Measurements from ENCODE around the gene SUDS3.
"Not testable (repeated sequence)": the region's sequence is repeated elsewhere in the genome, so short reads cannot be mapped to it uniquely, and the experiment has no call there.

The SUDS3 gene

GRCh38 chr12:118376089-118377020 lies at the start of gene SUDS3:
SUDS3 (plus strand) TSS chr12:118376555; CDS start chr12:118376692, 137 bp downstream.
- DNase-seq (ENCODE audit: low spot score): peak; percentile 92

- DNase-seq (ENCODE audit: low spot score): no peak
These were observed 49.4 kb upstream of the SUDS3 start for GRCh38 chr12:118326991-118327390.

- DNase-seq (ENCODE audit: low spot score): no peak
These were observed 49.0 kb upstream of the SUDS3 start for GRCh38 chr12:118327391-118327790.

GRCh38 chr12:118328486-118329330 lies 47.6 kb upstream of the SUDS3 start:
- no peak for DNase-seq (ENCODE audit: low spot score)

- peak; percentile 48 for DNase-seq (ENCODE audit: low spot score)
These were observed 45.8 kb upstream of the SUDS3 start for GRCh38 chr12:118330421-118331018.

- no peak for DNase-seq (ENCODE audit: low spot score)
These were observed 43.8 kb upstream of the SUDS3 start for GRCh38 chr12:118332511-118332910.

- no peak for DNase-seq (ENCODE audit: low spot score)
These were observed 42.1 kb upstream of the SUDS3 start for GRCh38 chr12:118334241-118334640.

- DNase-seq (ENCODE audit: low spot score): no peak
These were observed 41.3 kb upstream of the SUDS3 start for GRCh38 chr12:118334939-118335567.

- DNase-seq (ENCODE audit: low spot score): no peak
These were observed 40.2 kb upstream of the SUDS3 start for GRCh38 chr12:118336123-118336522.

GRCh38 chr12:118337194-118337838 lies 39.0 kb upstream of the SUDS3 start:
- peak; percentile 14 for DNase-seq (ENCODE audit: low spot score)

GRCh38 chr12:118342090-118342489 lies 34.3 kb upstream of the SUDS3 start:
- no peak for DNase-seq (ENCODE audit: low spot score)

GRCh38 chr12:118344829-118345228 lies 31.5 kb upstream of the SUDS3 start:
- no peak for DNase-seq (ENCODE audit: low spot score)

GRCh38 chr12:118345355-118345754 lies 31.0 kb upstream of the SUDS3 start:
- no peak for DNase-seq (ENCODE audit: low spot score)

- no peak for DNase-seq (ENCODE audit: low spot score)
These were observed 29.5 kb upstream of the SUDS3 start for GRCh38 chr12:118346895-118347294.

GRCh38 chr12:118347916-118348315 lies 28.4 kb upstream of the SUDS3 start:
- no peak for DNase-seq (ENCODE audit: low spot score)

- DNase-seq (ENCODE audit: low spot score): no peak
These were observed 25.3 kb upstream of the SUDS3 start for GRCh38 chr12:118350908-118351559.

GRCh38 chr12:118353721-118354120 lies 22.6 kb upstream of the SUDS3 start:
- DNase-seq (ENCODE audit: low spot score): no peak

- not testable (repeated sequence) for DNase-seq (ENCODE audit: low spot score)
These were observed 21.9 kb upstream of the SUDS3 start for GRCh38 chr12:118354503-118354902.

- DNase-seq (ENCODE audit: low spot score): no peak
These were observed 21.5 kb upstream of the SUDS3 start for GRCh38 chr12:118354903-118355302.

GRCh38 chr12:118355843-118356242 lies 20.5 kb upstream of the SUDS3 start:
- no peak for DNase-seq (ENCODE audit: low spot score)

GRCh38 chr12:118356809-118357256 lies 19.5 kb upstream of the SUDS3 start:
- peak; percentile 63 for DNase-seq (ENCODE audit: low spot score)

All from AG08396 (cell line).